K562 (cell line): Measurements from ENCODE around the gene CATSPER3. TPM values are rescaled to one million over a fixed set of nuclear protein-coding genes. Genes with fewer than 3 reads are reported as not detected.

Source experiments
- ARHGAP35 ChIP-seq: fragments of 450-650 bp; IDR thresholded peaks from 2 replicates; pipeline ENCODE4 v1.6.1; 2018; ENCODE audit not compliant: partially characterized antibody
- CBFA2T3 ChIP-seq: fragments of 450-650 bp; IDR thresholded peaks from 2 replicates; pipeline ENCODE4 v1.6.1; 2017
- CEBPB ChIP-seq: fragments of 450-650 bp; IDR thresholded peaks from 2 replicates; pipeline ENCODE4 v1.6.1; 2016; ENCODE audit warnings: missing genetic modification characterization, missing compliant biosample characterization
- EP400 ChIP-seq: fragments of 450-650 bp; IDR thresholded peaks from 2 replicates; pipeline ENCODE4 v1.6.1; 2017; ENCODE audit warnings: antibody characterized with exemption, mild to moderate bottlenecking, moderate library complexity
- ERF ChIP-seq: fragments of 450-650 bp; formaldehyde crosslinking; IDR thresholded peaks from 2 replicates; pipeline ENCODE4 v1.4.0; 2020; ENCODE audit warnings: mild to moderate bottlenecking, mixed read lengths
- ETS1 ChIP-seq: conservative IDR thresholded peaks from 2 replicates; pipeline ENCODE4 v1.6.1; 2011; ENCODE audit warnings: low read depth, mild to moderate bottlenecking, low read length; ENCODE audit not compliant: control insufficient read depth
- GATA2 ChIP-seq: sonication (generic); formaldehyde crosslinking; IDR thresholded peaks from 2 replicates; pipeline ENCODE4 v1.4.0; 2020; ENCODE audit warnings: mild to moderate bottlenecking, missing genetic modification reagents
- HINFP ChIP-seq: fragments of 450-650 bp; conservative IDR thresholded peaks from 2 replicates; pipeline ENCODE4 v1.6.1; 2016; ENCODE audit warnings: missing genetic modification characterization, low read depth, mild to moderate bottlenecking, control low read depth, missing compliant biosample characterization
- KDM1A ChIP-seq, 2 experiments: fragments of 450-650 bp; IDR thresholded peaks; 2 replicates each; pipeline ENCODE4 v1.6.1; 2016; ENCODE audit warnings: mild to moderate bottlenecking in 2 of 2
- KLF16 ChIP-seq: IDR thresholded peaks from 2 replicates; pipeline ENCODE4 v1.6.1; 2016; ENCODE audit warnings: antibody characterized with exemption
- MEIS2 ChIP-seq: fragments of 450-650 bp; IDR thresholded peaks from 2 replicates; pipeline ENCODE4 v1.6.1; 2014; ENCODE audit warnings: mild to moderate bottlenecking; ENCODE audit not compliant: partially characterized antibody
- NCOA2 ChIP-seq, 2 experiments: fragments of 450-650 bp; IDR thresholded peaks; 2 replicates each; pipeline ENCODE4 v1.6.1; 2018; ENCODE audit warnings: mild to moderate bottlenecking in 2 of 2, moderate library complexity in 1 of 2; ENCODE audit not compliant: partially characterized antibody in 2 of 2
- NCOR1 ChIP-seq: fragments of 450-650 bp; IDR thresholded peaks from 2 replicates; pipeline ENCODE4 v1.6.1; 2016; ENCODE audit warnings: mild to moderate bottlenecking, moderate library complexity
- NFATC3 ChIP-seq: fragments of 450-650 bp; IDR thresholded peaks from 2 replicates; pipeline ENCODE4 v1.6.1; 2017; ENCODE audit warnings: mild to moderate bottlenecking
- NFE2 ChIP-seq: IDR thresholded peaks from 2 replicates; pipeline ENCODE4 v1.6.1; 2014; ENCODE audit warnings: antibody characterized with exemption, low read depth
- NFYB ChIP-seq: IDR thresholded peaks from 2 replicates; pipeline ENCODE4 v1.6.1; 2011; ENCODE audit warnings: mild to moderate bottlenecking, moderate library complexity; ENCODE audit not compliant: insufficient read length; ENCODE audit errors: extremely low read depth
- NR2C2 ChIP-seq, 2 experiments: fragments of 200-800 bp in 1 of 2; sonication (Bioruptor generic) in 1 of 2; sonication (generic) in 1 of 2; formaldehyde crosslinking in 1 of 2; IDR thresholded peaks; 2 replicates each; pipeline versions ENCODE4 v1.6.1 to v1.8.0; 2016 to 2022; ENCODE audit warnings: mild to moderate bottlenecking in 1 of 2, missing compliant biosample characterization in 1 of 2, missing genetic modification characterization in 1 of 2, missing genetic modification reagents in 1 of 2
- PHF8 ChIP-seq: fragments of 200-600 bp; sonication (generic); IDR thresholded peaks from 2 replicates; pipeline ENCODE4 v1.6.1; 2012; ENCODE audit warnings: mixed run types, mild to moderate bottlenecking, inconsistent platforms, low read length, moderate library complexity, borderline replicate concordance
- PTTG1 ChIP-seq: fragments of 450-650 bp; IDR thresholded peaks from 2 replicates; pipeline ENCODE4 v1.6.1; 2016; ENCODE audit warnings: low read depth, mild to moderate bottlenecking, missing genetic modification characterization, missing compliant biosample characterization
- SMAD3 ChIP-seq: fragments of 450-650 bp; formaldehyde crosslinking; conservative IDR thresholded peaks from 2 replicates; pipeline ENCODE4 v1.4.0; 2020; ENCODE audit warnings: mild to moderate bottlenecking
- SMAD4 ChIP-seq: fragments of 250-450 bp; sonication (Bioruptor Pico); conservative IDR thresholded peaks from 2 replicates; pipeline ENCODE4 v1.8.0; 2021; ENCODE audit warnings: inconsistent platforms, mild to moderate bottlenecking, moderate library complexity
- SMARCA4 ChIP-seq: fragments of 450-650 bp; IDR thresholded peaks from 2 replicates; pipeline ENCODE4 v1.6.1; 2016
- SOX6 ChIP-seq: fragments of 450-650 bp; IDR thresholded peaks from 2 replicates; pipeline ENCODE4 v1.6.1; 2014; ENCODE audit warnings: mild to moderate bottlenecking
- SPI1 ChIP-seq: IDR thresholded peaks from 2 replicates; pipeline ENCODE4 v1.6.1; 2011; ENCODE audit warnings: low read depth, low read length, control low read depth, borderline replicate concordance
- TCF3 ChIP-seq: sonication (generic); formaldehyde crosslinking; IDR thresholded peaks from 2 replicates; pipeline ENCODE4 v1.4.0; 2020; ENCODE audit warnings: mild to moderate bottlenecking, missing genetic modification reagents
- TFAM ChIP-seq: fragments of 250-450 bp; sonication (Bioruptor Pico); conservative IDR thresholded peaks from 2 replicates; pipeline ENCODE4 v1.5.0; 2021; ENCODE audit warnings: mild to moderate bottlenecking, moderate library complexity
- THRAP3 ChIP-seq: fragments of 450-650 bp; IDR thresholded peaks from 2 replicates; pipeline ENCODE4 v1.6.1; 2016; ENCODE audit warnings: mild to moderate bottlenecking, inconsistent platforms, borderline replicate concordance
- USF1 ChIP-seq: sonication (generic); formaldehyde crosslinking; IDR thresholded peaks from 2 replicates; pipeline ENCODE4 v1.9.0; 2022; ENCODE audit warnings: mild to moderate bottlenecking, missing genetic modification reagents
- ZNF282 ChIP-seq: sonication (generic); formaldehyde crosslinking; IDR thresholded peaks from 2 replicates; pipeline ENCODE4 v1.8.1; 2023; ENCODE audit warnings: missing genetic modification reagents
- ZNF347 ChIP-seq: fragments of 450-650 bp; formaldehyde crosslinking; IDR thresholded peaks from 2 replicates; pipeline ENCODE4 v1.4.0; 2020; ENCODE audit warnings: low read depth, mild to moderate bottlenecking, moderate library complexity
- ZNF785 ChIP-seq: fragments of 250-450 bp; sonication (Bioruptor Pico); IDR thresholded peaks from 2 replicates; pipeline ENCODE4 v1.4.0; 2020; ENCODE audit warnings: mild to moderate bottlenecking
- polyA plus RNA-seq, 8 experiments: library from polyadenylated mRNA; depleted of rRNA in 4 of 8; stranded (reverse) in 5 of 8; unstranded in 3 of 8; fragments of >200 nt; fragmentation: Nextera tagmentation in 2 of 8; fragmentation: Illumina TruSeq in 1 of 8; extraction: Ambion mirVana in 2 of 8; extraction: Trizol in 1 of 8; gene quantifications; 2 replicates each; pipeline versions ENCODE4 v1.2.1 to v1.2.3, GENCODE V29; 2011 to 2014; ENCODE audit warnings: inconsistent platforms in 1 of 8, missing spikeins in 1 of 8
- total RNA-seq, 7 experiments: library from RNA; depleted of rRNA in 6 of 7; stranded (reverse); fragments of >200 nt in 6 of 7; fragmentation: Illumina TruSeq in 2 of 7; extraction: Trizol in 2 of 7; gene quantifications; 2 replicates each; pipeline versions ENCODE4 v1.2.1 to v1.2.3, GENCODE V29; 2011 to 2021; ENCODE audit warnings: low replicate concordance in 1 of 7

Gene CATSPER3
- total and polyA plus RNA-seq, 9 of the 15 experiments (the other 6 are each of a cell fraction or from before 2014, with no cell fraction given) = 0.14 to 1.5 (median 0.49) TPM

GRCh38 chr5:135051872-135052271, 84.2 kb downstream of the CATSPER3 start (continued):
- no peak for TF ChIP-seq SPI1
- TF ChIP-seq MEIS2 = peak; percentile 82
- no peak for TF ChIP-seq ERF (CRISPR knock-in tag)
- TF ChIP-seq SMAD3 (CRISPR knock-in tag) = no peak
- 0 out of 2 replicates have a peak, but pooled peaks have one; percentile 19 for TF ChIP-seq NFE2
- TF ChIP-seq NR2C2 (CRISPR knock-in tag; IDR thresholded peaks at IDR 0.05) = no peak
- TF ChIP-seq NR2C2 (tag; IDR thresholded peaks at IDR 0.05) = peak; percentile 46; the same call in 1 of the 2 replicates
- no peak; the same call in 1 of the 2 replicates for TF ChIP-seq PHF8
- peak; percentile 82 for TF ChIP-seq KLF16
- no peak for TF ChIP-seq TFAM (CRISPR knock-in tag)
- TF ChIP-seq ZNF785 (CRISPR knock-in tag) = no peak
- TF ChIP-seq EP400 = no peak
- peak; percentile 86 for TF ChIP-seq SMARCA4
- TF ChIP-seq ARHGAP35 = no peak
- TF ChIP-seq GATA2 = no peak; the same call in 1 of the 2 replicates
- peak; percentile 86 to 92 for TF ChIP-seq KDM1A (IDR thresholded peaks at IDR 0.05)
- peak; percentile 87 for TF ChIP-seq SMAD4
- no peak for TF ChIP-seq ZNF282 (CRISPR knock-in tag)
- TF ChIP-seq ETS1 = no peak
- no peak for TF ChIP-seq THRAP3
- no peak for TF ChIP-seq NFYB
- no peak for TF ChIP-seq ZNF347 (CRISPR knock-in tag)
- TF ChIP-seq NFATC3 = no peak
- TF ChIP-seq NCOR1 = peak; percentile 80
- peak; percentile 94 for TF ChIP-seq CBFA2T3
- TF ChIP-seq NCOA2 (IDR thresholded peaks at IDR 0.05; ENCODE audit: partially characterized antibody in 2 of 2) = no peak
- no peak for TF ChIP-seq HINFP (tag)
- TF ChIP-seq SOX6 = peak; percentile 82
- 0 out of 2 replicates have a peak, but pooled peaks have one; percentile 3 for TF ChIP-seq PTTG1 (tag)
- no peak for TF ChIP-seq USF1 (CRISPR knock-in tag)
- no peak for TF ChIP-seq CEBPB (tag)
- peak; percentile 83 for TF ChIP-seq TCF3 (CRISPR knock-in tag)
